PFSK-1 (cell line): Measurements from ENCODE around the gene RPS5.

ENCODE experiments used
- FOXP2 ChIP-seq: optimal IDR thresholded peaks from 2 replicates; pipeline ENCODE3; 2011; ENCODE audit warnings: borderline replicate concordance, control low read depth, inconsistent platforms; ENCODE audit not compliant: insufficient read depth; ENCODE audit errors: extremely low read length, extremely low read depth
- POLR2AphosphoS5 ChIP-seq: IDR thresholded peaks from 2 replicates; pipeline ENCODE4 v1.6.1; 2012; ENCODE audit warnings: low read depth, mild to moderate bottlenecking, control low read depth, low read length, moderate library complexity
- REST ChIP-seq, 2 experiments: IDR thresholded peaks; 2 replicates each; pipeline versions ENCODE4 v1.6.1 to v1.8.0; 2011 to 2012; ENCODE audit warnings: low read depth in 2 of 2, low read length in 2 of 2, control low read depth in 1 of 2, inconsistent platforms in 1 of 2, mild to moderate bottlenecking in 1 of 2, moderate library complexity in 1 of 2; ENCODE audit not compliant: insufficient read depth in 1 of 2
- SIN3A ChIP-seq: IDR thresholded peaks from 2 replicates; pipeline ENCODE4 v1.6.1; 2012; ENCODE audit warnings: mild to moderate bottlenecking, low read length, moderate library complexity, borderline replicate concordance; ENCODE audit not compliant: insufficient read depth
- TAF1 ChIP-seq: IDR thresholded peaks from 2 replicates; pipeline ENCODE4 v1.6.1; 2012; ENCODE audit warnings: low read length, control low read depth, borderline replicate concordance; ENCODE audit not compliant: insufficient read depth

Gene RPS5

GRCh38 chr19:58406818-58407657 lies 20.0 kb downstream of the RPS5 start:
- TF ChIP-seq FOXP2 (no peak), TAF1 (no peak), SIN3A (no peak), REST (IDR thresholded peaks at IDR 0.05; ENCODE audit: insufficient read depth in 1 of 2, low read depth in 2 of 2, low read length in 2 of 2) (no peak), POLR2AphosphoS5 (no peak)

GRCh38 chr19:58407658-58408151 lies 20.6 kb downstream of the RPS5 start:
- TF ChIP-seq TAF1: no peak
- no peak for TF ChIP-seq SIN3A
- TF ChIP-seq POLR2AphosphoS5: no peak
- TF ChIP-seq FOXP2: no peak
- TF ChIP-seq REST (IDR thresholded peaks at IDR 0.05; ENCODE audit: insufficient read depth in 1 of 2, low read depth in 2 of 2, low read length in 2 of 2): no peak

DNA sequence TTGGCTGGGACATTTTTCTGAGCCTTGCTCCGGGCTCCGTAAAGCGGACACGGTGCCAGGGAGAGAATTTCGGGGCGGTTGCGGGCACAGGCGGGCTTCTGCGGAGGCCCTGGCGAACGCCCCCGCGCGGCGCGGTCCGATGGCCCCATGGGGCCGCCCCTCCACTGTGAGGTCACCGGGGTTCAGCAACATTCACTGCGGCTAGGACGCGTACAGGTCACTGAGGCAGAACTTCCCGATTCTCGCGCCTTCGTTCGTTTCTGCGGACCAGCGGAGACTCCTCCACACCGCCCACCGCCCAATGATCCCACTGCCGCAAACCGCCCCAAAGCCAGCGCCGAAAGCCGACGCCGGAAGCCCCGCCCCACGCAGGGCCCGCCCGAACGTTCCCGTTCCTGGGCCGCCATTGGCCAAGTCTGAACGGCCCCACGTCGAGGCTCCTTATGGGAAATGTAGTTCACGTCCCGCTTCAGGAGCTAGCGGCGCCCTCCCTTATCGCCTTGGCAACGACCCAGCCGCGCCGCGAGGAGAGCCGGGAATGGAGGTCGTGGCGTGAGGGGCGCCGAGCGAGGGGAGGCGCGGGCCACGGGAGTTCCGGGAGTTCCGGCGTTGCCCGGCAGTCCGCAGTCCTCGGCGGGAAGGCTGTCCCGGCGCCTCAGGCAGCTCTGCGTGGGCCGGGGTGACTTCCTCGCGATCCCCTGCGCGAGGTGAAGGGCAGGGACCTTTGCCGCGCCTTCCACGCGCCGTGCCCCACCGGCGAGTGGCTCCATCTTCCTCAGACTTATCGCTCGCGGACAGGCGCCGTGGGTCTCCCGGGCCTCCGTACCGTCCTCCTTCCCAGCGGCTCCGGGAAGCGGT lies 21.3 kb downstream of the RPS5 start, which contains the start of gene ZNF584:
Gene ZNF584 (plus strand): TSS at position 498 of the 858 bp plus-strand sequence. CDS start 499 bp downstream, outside the sequence.
- TF ChIP-seq REST (IDR thresholded peaks at IDR 0.05; ENCODE audit: insufficient read depth in 1 of 2, low read depth in 2 of 2, low read length in 2 of 2) (no peak; a peak in 1 of 4 replicates), TAF1 (peak; percentile 81; the same call in 1 of the 2 replicates), SIN3A (no peak; the same call in 1 of the 2 replicates), FOXP2 (peak; percentile 16), POLR2AphosphoS5 (peak; percentile 97)

DNA sequence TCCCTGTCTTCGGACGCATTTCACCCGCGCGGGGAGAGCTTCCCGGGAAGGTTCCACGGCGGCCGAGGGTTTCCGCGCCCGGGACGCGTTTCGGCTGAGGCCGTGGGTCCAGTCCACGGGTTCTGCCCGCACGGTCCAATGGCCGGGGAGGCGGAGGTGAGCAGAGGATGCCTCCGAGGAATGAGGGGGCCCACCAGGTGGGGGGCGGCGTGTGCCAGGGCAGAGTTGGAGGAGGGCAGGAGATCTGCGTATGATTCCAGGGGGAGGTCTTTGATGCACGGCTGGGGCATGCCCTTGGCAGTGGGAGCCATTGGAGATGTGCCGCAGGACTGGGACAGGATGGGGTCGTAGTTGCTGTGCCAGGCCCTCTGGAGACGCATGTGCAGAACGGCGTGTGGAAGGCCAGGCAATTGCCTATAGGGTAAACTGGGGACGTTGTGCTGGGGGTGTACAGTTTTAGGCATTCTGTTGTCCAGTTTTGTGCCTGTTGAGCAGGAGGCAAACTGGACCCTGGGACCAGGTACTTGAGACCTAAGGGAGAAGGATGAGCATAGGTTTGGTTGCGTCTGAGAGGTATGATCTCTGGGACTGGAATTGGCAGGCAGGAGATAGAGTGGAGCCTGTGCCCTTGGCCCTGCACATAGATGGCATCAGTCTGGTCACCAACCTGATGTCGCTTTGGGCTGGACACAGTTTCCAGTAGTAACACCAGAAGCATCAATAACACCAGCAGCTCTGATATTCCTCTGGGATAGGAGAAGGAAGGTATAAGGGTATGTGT lies 22.1 kb downstream of the RPS5 start:
- TF ChIP-seq POLR2AphosphoS5 (no peak), TAF1 (no peak), REST (IDR thresholded peaks at IDR 0.05; ENCODE audit: insufficient read depth in 1 of 2, low read depth in 2 of 2, low read length in 2 of 2) (no peak), SIN3A (no peak), FOXP2 (no peak)
